GM18520 (cell line): ENCODE results near the gene LRRC42.

Experiments used
- ATAC-seq: cut with Tn5 transposase; IDR thresholded peaks from one replicate; pipeline ENCODE4 v1.9.1; 2021; ENCODE audit not compliant: unreplicated experiment

The LRRC42 gene

DNA sequence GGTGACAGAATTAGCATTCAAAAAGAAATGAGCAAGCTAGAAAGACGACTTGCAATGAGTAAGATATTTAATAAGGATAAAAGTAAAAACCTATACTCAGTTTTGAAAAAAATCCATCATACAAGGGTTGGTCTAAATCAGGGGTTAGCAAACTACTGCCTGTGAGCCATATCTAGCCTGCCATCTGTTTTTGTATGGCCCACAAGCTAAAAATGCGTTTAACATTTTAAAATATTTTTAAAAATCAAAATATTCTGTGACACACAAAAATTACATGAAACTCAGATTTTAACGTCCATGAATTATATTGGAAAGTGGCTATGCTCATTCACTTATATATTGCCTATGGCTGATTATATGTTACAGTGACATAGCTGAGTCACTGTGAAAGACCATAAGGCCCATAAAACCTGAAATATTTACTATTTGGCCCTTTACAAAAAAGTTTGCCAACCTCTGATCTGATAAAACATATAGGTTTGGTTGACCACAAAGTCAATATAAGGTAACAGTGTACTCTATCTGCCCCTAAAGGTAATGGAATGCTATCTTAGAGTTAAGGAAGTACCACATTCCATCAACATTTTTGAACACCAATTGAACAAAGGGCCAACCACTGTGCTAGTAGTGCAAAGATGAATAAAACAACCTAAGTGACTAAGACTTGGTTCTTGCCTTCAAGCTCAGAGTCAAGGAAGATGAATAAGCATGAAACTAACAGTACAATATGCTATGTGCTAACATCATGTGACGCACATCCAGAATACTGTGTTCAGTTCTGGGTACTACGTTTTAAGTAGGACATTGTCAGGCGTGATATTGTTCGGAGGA is 3.8 kb upstream of the LRRC42 start:
- no peak for ATAC-seq

- ATAC-seq, result no peak
These were observed 3.1 kb upstream of the LRRC42 start for GRCh38 chr1:53943090-53943489.

GRCh38 chr1:53943490-53944043 is 2.6 kb upstream of the LRRC42 start:
- ATAC-seq, result no peak

- no peak for ATAC-seq
These were observed 1.5 kb upstream of the LRRC42 start for GRCh38 chr1:53944469-53945182.

DNA sequence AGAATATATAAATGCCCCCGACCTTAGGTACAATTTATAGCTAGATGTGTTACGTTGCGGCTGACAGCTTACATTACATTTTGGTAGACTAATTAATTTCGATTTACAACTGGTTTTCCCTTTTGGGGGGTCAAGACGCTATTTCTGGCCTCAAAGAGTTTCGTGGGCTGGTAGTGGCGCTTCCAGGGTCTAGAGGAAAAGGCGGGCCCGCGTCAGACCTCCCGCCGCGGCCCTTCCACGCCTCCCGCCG is 1.0 kb upstream of the LRRC42 start:
- ATAC-seq, result no peak

- peak; percentile 38 for ATAC-seq
These were observed 508 bp upstream of the LRRC42 start, which contains the start of gene IFT25 for GRCh38 chr1:53945433-53946251. TSS of gene IFT25 (minus strand) at chr1:53945699. CDS start at chr1:53940082, 5,617 bp downstream.

- no peak for ATAC-seq
These were observed 1.2 kb downstream of the LRRC42 start for GRCh38 chr1:53947172-53947907.

- no peak for ATAC-seq
These were observed 2.1 kb downstream of the LRRC42 start for GRCh38 chr1:53948291-53948690.

GRCh38 chr1:53949023-53949990 is 3.2 kb downstream of the LRRC42 start:
- no peak for ATAC-seq

- no peak for ATAC-seq
These were observed 5.5 kb downstream of the LRRC42 start for GRCh38 chr1:53951697-53952096.

DNA sequence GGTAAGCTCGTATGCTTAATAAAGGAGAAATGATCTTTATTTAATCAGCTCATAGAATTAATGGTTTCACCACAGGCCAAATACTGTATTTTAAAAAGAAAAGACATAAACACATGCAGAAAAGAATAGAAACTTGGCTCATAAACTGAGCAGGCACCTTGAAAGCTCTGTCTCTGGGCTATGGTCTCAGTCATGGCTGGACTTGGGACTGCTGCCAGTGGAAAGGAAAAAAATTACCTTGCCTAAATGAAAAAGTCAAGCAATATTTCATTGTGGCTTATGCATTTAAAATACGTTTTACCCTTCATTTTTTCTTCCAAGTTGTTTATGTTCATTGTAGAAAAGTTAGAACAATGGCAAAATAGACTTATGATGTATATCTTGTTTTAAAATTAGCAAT is 8.0 kb downstream of the LRRC42 start:
- no peak for ATAC-seq

DNA sequence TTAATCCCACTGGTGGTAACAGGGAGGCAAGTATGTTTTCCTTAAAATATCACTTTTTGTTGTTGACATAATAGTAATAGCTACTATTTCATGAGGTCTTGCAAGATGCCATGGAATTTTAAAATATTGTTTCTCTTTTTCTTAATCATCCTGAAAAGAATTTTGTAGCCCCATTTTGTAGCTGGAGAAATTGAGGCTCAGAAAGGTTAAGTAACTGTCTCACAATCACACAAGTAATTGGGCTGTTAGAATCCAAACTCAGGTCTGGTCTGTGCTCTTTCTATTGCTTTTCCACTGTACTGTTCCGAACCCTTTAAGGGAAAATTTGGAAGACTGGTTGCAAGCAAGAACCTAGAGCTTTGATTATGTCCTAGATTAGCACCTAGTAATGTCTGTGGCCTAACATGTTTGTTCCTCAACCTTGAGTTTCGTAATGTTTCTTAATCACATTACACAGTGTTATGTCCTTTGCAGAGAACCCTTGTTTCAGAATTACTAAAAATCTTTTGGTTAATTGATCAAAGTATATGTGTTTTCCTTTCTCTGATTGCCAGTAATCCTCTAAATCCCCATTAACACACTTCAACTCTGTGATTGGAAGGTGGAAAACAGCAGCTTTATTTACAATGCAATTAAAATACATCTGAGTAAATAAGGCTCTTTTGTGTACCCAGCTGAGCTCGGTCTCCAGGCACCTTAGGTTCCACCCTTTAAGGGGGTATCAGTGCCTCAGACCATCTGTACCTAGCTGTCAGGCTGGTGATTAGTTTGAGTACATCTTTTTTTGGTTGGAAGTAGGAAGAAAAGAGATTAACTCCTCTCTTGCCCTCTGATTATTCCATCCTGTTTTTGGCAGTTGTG is 10.4 kb downstream of the LRRC42 start:
- ATAC-seq, result no peak

GRCh38 chr1:53957194-53957818 is 11.2 kb downstream of the LRRC42 start:
- no peak for ATAC-seq

GRCh38 chr1:53959664-53960250 is 13.6 kb downstream of the LRRC42 start:
- ATAC-seq, result no peak

DNA sequence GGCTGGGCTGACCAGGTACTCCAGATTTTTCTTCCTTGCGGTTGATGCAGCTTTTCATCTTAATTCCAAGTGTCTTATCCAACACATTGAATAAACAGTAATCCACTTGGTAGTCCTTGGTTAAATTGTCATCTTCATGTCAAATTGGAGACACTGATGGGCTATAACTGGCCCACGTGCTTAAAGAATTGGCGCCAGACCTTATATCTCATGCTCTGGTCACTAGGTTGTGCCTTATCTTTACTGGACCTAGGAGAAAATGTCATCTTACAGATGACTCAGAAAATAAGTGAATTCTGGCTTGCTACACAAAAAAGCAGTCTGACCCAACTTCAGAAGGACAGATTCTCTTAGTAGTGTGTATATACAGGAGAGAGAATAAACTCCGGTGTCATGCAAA is 16.2 kb downstream of the LRRC42 start:
- ATAC-seq, result no peak

DNA sequence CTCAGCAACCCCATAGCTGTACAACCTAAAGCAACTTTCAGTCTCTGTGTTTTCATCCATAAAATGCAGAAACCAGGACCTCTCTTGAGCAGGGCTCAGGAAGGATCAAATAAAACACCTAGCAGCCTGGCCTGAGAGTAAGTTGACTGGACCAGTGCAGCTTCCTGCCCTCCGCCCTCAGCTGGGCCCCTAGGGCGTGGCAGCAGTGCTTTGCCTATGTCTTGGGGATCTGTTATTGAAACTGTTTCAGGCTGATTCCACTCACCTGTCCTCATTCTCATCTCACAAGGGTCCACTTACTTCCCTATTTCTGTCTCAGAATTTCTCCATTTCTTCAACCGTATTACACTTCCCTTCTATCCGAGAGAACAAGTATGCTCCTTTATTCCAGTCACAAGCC is 17.3 kb downstream of the LRRC42 start:
- ATAC-seq, result no peak

GRCh38 chr1:53964109-53964508 is 18.0 kb downstream of the LRRC42 start:
- ATAC-seq, result no peak

DNA sequence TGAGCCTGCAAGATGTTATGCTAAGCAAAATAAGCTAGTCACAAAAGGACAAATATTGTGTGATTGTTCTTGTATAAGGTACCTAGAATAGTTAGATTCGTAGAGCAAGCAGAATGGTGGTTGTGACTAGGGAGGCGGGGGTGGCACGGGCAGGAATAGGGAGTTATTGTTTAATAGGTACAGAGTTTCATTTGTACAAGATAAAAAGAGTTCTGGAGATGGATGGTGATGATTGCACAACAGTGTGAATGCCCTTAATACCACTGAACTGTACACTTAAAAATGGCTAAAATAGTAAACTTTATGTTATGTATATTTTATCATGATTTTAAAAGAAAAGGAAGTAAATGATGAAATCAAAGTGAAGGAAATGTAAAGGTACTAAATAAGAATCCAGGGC is 20.6 kb downstream of the LRRC42 start:
- no peak for ATAC-seq
